Subcutaneous adipose tissue (tissue), 4 donors: Measurements from ENCODE around the gene CS. TPM values are rescaled to one million over a fixed set of nuclear protein-coding genes. Genes with fewer than 3 reads are reported as not detected.

Experiments
- CTCF ChIP-seq: fragments of 450-650 bp; IDR thresholded peaks from one replicate; pipeline ENCODE4 v1.5.1; 2016; ENCODE audit warnings: low read depth, mild to moderate bottlenecking, control low read depth, antibody characterized with exemption, moderate library complexity
- total RNA-seq, 4 donors: library from RNA; depleted of rRNA; stranded (reverse); fragments of >200 nt; gene quantifications; one replicate each; pipeline ENCODE4 v1.1.0, GENCODE V29; 2016

The CS gene
- total RNA-seq, 4 donors from 2014 or later, result 107 to 278 (median 141) TPM

- TF ChIP-seq CTCF, result no peak
Observed at GRCh38 chr12:56257491-56258067, 42.6 kb downstream of the CS start.

GRCh38 chr12:56257071-56257470 lies 43.1 kb downstream of the CS start:
- no peak for TF ChIP-seq CTCF

GRCh38 chr12:56256326-56256960 lies 43.7 kb downstream of the CS start:
- no peak for TF ChIP-seq CTCF

GRCh38 chr12:56255671-56256070 lies 44.5 kb downstream of the CS start:
- TF ChIP-seq CTCF, result no peak

- no peak for TF ChIP-seq CTCF
Observed at GRCh38 chr12:56253091-56253490, 47.0 kb downstream of the CS start.

GRCh38 chr12:56252649-56253048 lies 47.5 kb downstream of the CS start:
- TF ChIP-seq CTCF, result no peak

GRCh38 chr12:56248711-56249110 lies 51.4 kb downstream of the CS start:
- no peak for TF ChIP-seq CTCF
